ENCODE measurements around the gene TRIM65. TPM values are rescaled to one million over a fixed set of nuclear protein-coding genes. Genes with fewer than 3 reads are reported as not detected.

TRIM65 gene
- polyA plus RNA-seq, 1 donor from 2014 or later, result 1.5 TPM

- no peaks in the 10 kb centered on the region for H3K27me3 ChIP-seq (ENCODE audit: insufficient read depth, low read depth, low read length)
- no peak for TF ChIP-seq REST (IDR thresholded peaks at IDR 0.05; ENCODE audit: borderline replicate concordance)
- no peak for TF ChIP-seq MXI1 (conservative IDR thresholded peaks at IDR 0.05; ENCODE audit: poor library complexity, severe bottlenecking)
- TF ChIP-seq SMC3 (conservative IDR thresholded peaks at IDR 0.05; ENCODE audit: poor library complexity), result no peak
- no peak for TF ChIP-seq POLR2AphosphoS5 (IDR thresholded peaks at IDR 0.05)
- no peaks in the 10 kb centered on the region for H4K20me1 ChIP-seq (ENCODE audit: insufficient read depth)
- no peaks in the 10 kb centered on the region for H3K9me2 ChIP-seq (ENCODE audit: insufficient read depth, low read length)
- no peaks in the 10 kb centered on the region for H3K9me3 ChIP-seq (ENCODE audit: low read length)
- H3K36me3 ChIP-seq (ENCODE audit: insufficient read depth, low read length), result peaks cover 5% of the 10 kb centered on the region
- H3K9ac ChIP-seq (ENCODE audit: low read length), result no peak overlapping the region
- no peak overlapping the region for H3K27ac ChIP-seq (ENCODE audit: low read length)
- no peak overlapping the region for H2AFZ ChIP-seq (ENCODE audit: low read depth, low read length)
- peak overlapping the region; percentile 99 for H3K4me3 ChIP-seq (ENCODE audit: low read length)
- peak overlapping the region; percentile 90 for H3K4me2 ChIP-seq (ENCODE audit: low read length)
- no peaks in the 10 kb centered on the region for H3F3A ChIP-seq (ENCODE audit: insufficient read depth, low read length, poor library complexity, severe bottlenecking)
- no peaks in the 10 kb centered on the region for H3K79me2 ChIP-seq (replicated peaks; ENCODE audit: insufficient read depth, low read length)
Measured at GRCh38 chr17:75941442-75941819, 44.7 kb upstream of the TRIM65 start.

- no peaks in the 10 kb centered on the region for H3K79me2 ChIP-seq (replicated peaks; ENCODE audit: insufficient read depth, low read length)
- peak; percentile 63 for TF ChIP-seq REST (IDR thresholded peaks at IDR 0.05; ENCODE audit: borderline replicate concordance)
- TF ChIP-seq CTCF (IDR thresholded peaks at IDR 0.05; ENCODE audit: poor library complexity, severe bottlenecking), result peak; percentile 38
- TF ChIP-seq EP300 (conservative IDR thresholded peaks at IDR 0.05; ENCODE audit: poor library complexity, severe bottlenecking), result no peak
- TF ChIP-seq EZH2 (IDR thresholded peaks at IDR 0.05; ENCODE audit: borderline replicate concordance, insufficient read depth, low read length, poor library complexity, severe bottlenecking), result no peak
- TF ChIP-seq MXI1 (conservative IDR thresholded peaks at IDR 0.05; ENCODE audit: poor library complexity, severe bottlenecking), result peak; percentile 96
- TF ChIP-seq SMC3 (conservative IDR thresholded peaks at IDR 0.05; ENCODE audit: poor library complexity), result peak; percentile 37
- TF ChIP-seq POLR2AphosphoS5 (IDR thresholded peaks at IDR 0.05), result peak; percentile 92
- TF ChIP-seq TAF1 (IDR thresholded peaks at IDR 0.05; ENCODE audit: low read depth), result peak; percentile 42
- H2AFZ ChIP-seq (ENCODE audit: low read depth, low read length), result peak within 1 kb of the TSS; percentile 89
- H3K4me2 ChIP-seq (ENCODE audit: low read length), result peak within 1 kb of the TSS; percentile 90
- H3K27me3 ChIP-seq (ENCODE audit: insufficient read depth, low read depth, low read length), result no peaks in the 10 kb centered on the region
- H3K9me3 ChIP-seq (ENCODE audit: low read length), result no peaks in the 10 kb centered on the region
- peak within 1 kb of the TSS; percentile 99 for H3K4me3 ChIP-seq (ENCODE audit: low read length)
- H3K36me3 ChIP-seq (ENCODE audit: insufficient read depth, low read length), result no peaks in the 10 kb centered on the region
- no peaks in the 10 kb centered on the region for H4K20me1 ChIP-seq (ENCODE audit: insufficient read depth)
- no peaks in the 10 kb centered on the region for H3K9me2 ChIP-seq (ENCODE audit: insufficient read depth, low read length)
- peak within 1 kb of the TSS; percentile 84 for H3K9ac ChIP-seq (ENCODE audit: low read length)
- H3F3A ChIP-seq (ENCODE audit: insufficient read depth, low read length, poor library complexity, severe bottlenecking), result no peaks in the 10 kb centered on the region
- peak within 1 kb of the TSS; percentile 52 for H3K27ac ChIP-seq (ENCODE audit: low read length)
Measured at GRCh38 chr17:75940727-75941441, 44.1 kb upstream of the TRIM65 start, which contains the start of gene FBF1. FBF1 (minus strand) TSS chr17:75941042; CDS start chr17:75938149, 2,893 bp downstream.

Data from neural cell (in vitro differentiated cells).